GM12864 (cell line): ENCODE measurements around the gene TLE5.

Source experiments
- DNase-seq: peaks from one replicate; pipeline ENCODE4 v3.0.0-alpha.2; 2011; ENCODE audit warnings: low read depth
- H3K4me3 ChIP-seq: 2 replicates; pipeline ENCODE4 v1.5.1; 2011; ENCODE audit warnings: mild to moderate bottlenecking, low read depth, low read length, control low read depth
- CTCF ChIP-seq: IDR thresholded peaks from 2 replicates; pipeline ENCODE4 v1.5.1; 2011; ENCODE audit warnings: low read depth, mild to moderate bottlenecking, moderate library complexity, low read length, control low read depth, inconsistent platforms; ENCODE audit errors: missing control alignments

The TLE5 gene

GRCh38 chr19:3099347-3100145, 37.3 kb upstream of the TLE5 start:
- DNase-seq: no peak
- TF ChIP-seq CTCF: no peak

GRCh38 chr19:3098515-3099346, 36.4 kb upstream of the TLE5 start:
- TF ChIP-seq CTCF: no peak
- H3K4me3 ChIP-seq: no peak overlapping the region
- no peak for DNase-seq

More at GRCh38 chr19:3099347-3100145, 37.3 kb upstream of the TLE5 start:
- no peak overlapping the region for H3K4me3 ChIP-seq

GRCh38 chr19:3098141-3098514, 35.8 kb upstream of the TLE5 start:
- DNase-seq: no peak
- H3K4me3 ChIP-seq: no peak overlapping the region
- TF ChIP-seq CTCF: no peak

GRCh38 chr19:3097442-3097871, 35.2 kb upstream of the TLE5 start:
- DNase-seq: no peak
- no peak for TF ChIP-seq CTCF
- H3K4me3 ChIP-seq: no peak overlapping the region

- no peak for TF ChIP-seq CTCF
- H3K4me3 ChIP-seq: no peak overlapping the region
- no peak for DNase-seq
Observed at GRCh38 chr19:3096902-3097326, 34.6 kb upstream of the TLE5 start.

- TF ChIP-seq CTCF: no peak
- no peak for DNase-seq
- no peak overlapping the region for H3K4me3 ChIP-seq
Observed at GRCh38 chr19:3096267-3096901, 34.1 kb upstream of the TLE5 start.
